ENCODE measurements around the gene RFX2.
A peak's percentile ranks its signal among the peaks of the same experiment; 100 is the strongest.

Gene RFX2

GRCh38 chr19:6022570-6023064 is 87.7 kb downstream of the RFX2 start:
- Histone ChIP-seq H3F3A (ENCODE audit: control insufficient read depth, insufficient read depth) (no peaks in the 10 kb centered on the region), H3K36me3 (ENCODE audit: control insufficient read depth, low read length) (no peaks in the 10 kb centered on the region), H3K4me1 (ENCODE audit: control insufficient read depth, low read length) (no peaks in the 10 kb centered on the region), H3K9me2 (replicated peaks; ENCODE audit: control insufficient read depth, low read length) (no peaks in the 10 kb centered on the region), H3K4me2 (ENCODE audit: low read length) (no peak overlapping the region), H3K27me3 (ENCODE audit: control insufficient read depth, low read length) (no peaks in the 10 kb centered on the region), H3K79me2 (ENCODE audit: control insufficient read depth, low read length) (no peaks in the 10 kb centered on the region), H3K27ac (ENCODE audit: low read depth, low read length) (no peak overlapping the region), H3K4me3 (ENCODE audit: low read length) (no peak overlapping the region), H4K20me1 (ENCODE audit: control insufficient read depth, insufficient read depth, low read depth, low read length) (no peaks in the 10 kb centered on the region), H3K9me3 (ENCODE audit: control insufficient read depth, insufficient read depth, low read length) (no peaks in the 10 kb centered on the region)
- TF ChIP-seq, protein P1, sequence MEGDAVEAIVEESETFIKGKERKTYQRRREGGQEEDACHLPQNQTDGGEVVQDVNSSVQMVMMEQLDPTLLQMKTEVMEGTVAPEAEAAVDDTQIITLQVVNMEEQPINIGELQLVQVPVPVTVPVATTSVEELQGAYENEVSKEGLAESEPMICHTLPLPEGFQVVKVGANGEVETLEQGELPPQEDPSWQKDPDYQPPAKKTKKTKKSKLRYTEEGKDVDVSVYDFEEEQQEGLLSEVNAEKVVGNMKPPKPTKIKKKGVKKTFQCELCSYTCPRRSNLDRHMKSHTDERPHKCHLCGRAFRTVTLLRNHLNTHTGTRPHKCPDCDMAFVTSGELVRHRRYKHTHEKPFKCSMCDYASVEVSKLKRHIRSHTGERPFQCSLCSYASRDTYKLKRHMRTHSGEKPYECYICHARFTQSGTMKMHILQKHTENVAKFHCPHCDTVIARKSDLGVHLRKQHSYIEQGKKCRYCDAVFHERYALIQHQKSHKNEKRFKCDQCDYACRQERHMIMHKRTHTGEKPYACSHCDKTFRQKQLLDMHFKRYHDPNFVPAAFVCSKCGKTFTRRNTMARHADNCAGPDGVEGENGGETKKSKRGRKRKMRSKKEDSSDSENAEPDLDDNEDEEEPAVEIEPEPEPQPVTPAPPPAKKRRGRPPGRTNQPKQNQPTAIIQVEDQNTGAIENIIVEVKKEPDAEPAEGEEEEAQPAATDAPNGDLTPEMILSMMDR (IDR thresholded peaks at IDR 0.05; ENCODE audit: low read depth, low read length, poor library complexity, severe bottlenecking) = no peak
- no peak for TF ChIP-seq EZH2phosphoT487 (IDR thresholded peaks at IDR 0.05; ENCODE audit: borderline replicate concordance, low read length)

- TF ChIP-seq, protein P1 (IDR thresholded peaks at IDR 0.05; ENCODE audit: low read depth, low read length, poor library complexity, severe bottlenecking) = peak; percentile 77
- no peak for TF ChIP-seq EZH2phosphoT487 (IDR thresholded peaks at IDR 0.05; ENCODE audit: borderline replicate concordance, low read length)
- no peak overlapping the region for H3K4me2 ChIP-seq (ENCODE audit: low read length)
- H3K27ac ChIP-seq (ENCODE audit: low read depth, low read length) = no peak overlapping the region
- H3K27me3 ChIP-seq (ENCODE audit: control insufficient read depth, low read length) = no peaks in the 10 kb centered on the region
- no peaks in the 10 kb centered on the region for H3K79me2 ChIP-seq (ENCODE audit: control insufficient read depth, low read length)
- no peaks in the 10 kb centered on the region for H3K36me3 ChIP-seq (ENCODE audit: control insufficient read depth, low read length)
- no peaks in the 10 kb centered on the region for H3F3A ChIP-seq (ENCODE audit: control insufficient read depth, insufficient read depth)
- no peaks in the 10 kb centered on the region for H3K9me2 ChIP-seq (replicated peaks; ENCODE audit: control insufficient read depth, low read length)
- H3K4me3 ChIP-seq (ENCODE audit: low read length) = no peak overlapping the region
- H3K4me1 ChIP-seq (ENCODE audit: control insufficient read depth, low read length) = no peaks in the 10 kb centered on the region
- no peaks in the 10 kb centered on the region for H3K9me3 ChIP-seq (ENCODE audit: control insufficient read depth, insufficient read depth, low read length)
- no peaks in the 10 kb centered on the region for H4K20me1 ChIP-seq (ENCODE audit: control insufficient read depth, insufficient read depth, low read depth, low read length)
These were observed 88.3 kb downstream of the RFX2 start for GRCh38 chr19:6021878-6022569.

- TF ChIP-seq EZH2phosphoT487 (IDR thresholded peaks at IDR 0.05; ENCODE audit: borderline replicate concordance, low read length) = no peak
- TF ChIP-seq, protein P1 (IDR thresholded peaks at IDR 0.05; ENCODE audit: low read depth, low read length, poor library complexity, severe bottlenecking) = no peak
- Histone ChIP-seq H3K4me2 (ENCODE audit: low read length) (no peak overlapping the region), H3K9me2 (replicated peaks; ENCODE audit: control insufficient read depth, low read length) (no peaks in the 10 kb centered on the region), H3K27ac (ENCODE audit: low read depth, low read length) (no peak overlapping the region), H3K9me3 (ENCODE audit: control insufficient read depth, insufficient read depth, low read length) (no peaks in the 10 kb centered on the region), H3K4me3 (ENCODE audit: low read length) (no peak overlapping the region), H3F3A (ENCODE audit: control insufficient read depth, insufficient read depth) (no peaks in the 10 kb centered on the region), H3K79me2 (ENCODE audit: control insufficient read depth, low read length) (no peaks in the 10 kb centered on the region), H4K20me1 (ENCODE audit: control insufficient read depth, insufficient read depth, low read depth, low read length) (no peaks in the 10 kb centered on the region), H3K36me3 (ENCODE audit: control insufficient read depth, low read length) (no peaks in the 10 kb centered on the region), H3K4me1 (ENCODE audit: control insufficient read depth, low read length) (no peaks in the 10 kb centered on the region), H3K27me3 (ENCODE audit: control insufficient read depth, low read length) (no peaks in the 10 kb centered on the region)
These were observed 89.1 kb downstream of the RFX2 start for GRCh38 chr19:6020972-6021805.

All from DOHH2 (cell line).